Gastrocnemius medialis (tissue), 4 donors: ENCODE results near the gene PPM1L. TPM values are rescaled to one million over a fixed set of nuclear protein-coding genes. Genes with fewer than 3 reads are reported as not detected.

Source experiments
- ATAC-seq, 2 donors: fragments of 150-250 bp; one replicate each; pipeline ENCODE4 v1.9.1; 2016
- DNase-seq, 2 donors: peaks; one replicate each; pipeline ENCODE4 v3.0.0-alpha.2; 2019
- H3K27ac ChIP-seq, 4 donors: fragments of 200-600 bp; sonication (generic); 1 replicate in 1 of 4; 2 replicates in 3 of 4; pipeline ENCODE4 v1.5.1; 2016 to 2018; ENCODE audit warnings: mild to moderate bottlenecking in 2 of 4, moderate library complexity in 1 of 4
- H3K27me3 ChIP-seq, 3 donors: fragments of 200-600 bp; sonication (generic) in 2 of 3; 1 replicate in 1 of 3; 2 replicates in 2 of 3; pipeline versions ENCODE4 v1.5.1 to v1.6.0; 2016 to 2019; ENCODE audit warnings: mild to moderate bottlenecking in 1 of 3, moderate library complexity in 1 of 3
- H3K36me3 ChIP-seq, 2 donors: fragments of 200-600 bp; sonication (generic) in 1 of 2; one replicate each; pipeline ENCODE4 v1.5.1; 2017 to 2018
- H3K4me1 ChIP-seq, 2 donors: fragments of 200-600 bp; sonication (generic) in 1 of 2; one replicate each; pipeline ENCODE4 v1.5.1; 2016 to 2017; ENCODE audit warnings: mild to moderate bottlenecking in 2 of 2
- H3K4me3 ChIP-seq, 4 donors: fragments of 200-600 bp; sonication (generic) in 3 of 4; 1 replicate in 1 of 4; 2 replicates in 3 of 4; pipeline ENCODE4 v1.5.1; 2016 to 2019; ENCODE audit warnings: mild to moderate bottlenecking in 2 of 4
- H3K9me3 ChIP-seq, 3 donors: fragments of 200-600 bp; sonication (generic) in 2 of 3; 1 replicate in 1 of 3; 2 replicates in 2 of 3; pipeline ENCODE4 v1.5.1; 2016 to 2019
- CTCF ChIP-seq, 5 experiments: fragments of 450-650 bp in 3 of 5; fragments of 200-600 bp in 2 of 5; sonication (generic) in 2 of 5; IDR thresholded peaks in 4 of 5; conservative IDR thresholded peaks in 1 of 5; 1 replicate in 4 of 5; 2 replicates in 1 of 5; pipeline ENCODE4 v1.5.1; 2016 to 2019; ENCODE audit warnings: antibody characterized with exemption in 5 of 5, mild to moderate bottlenecking in 3 of 5, moderate library complexity in 3 of 5
- POLR2A ChIP-seq, 2 donors: fragments of 450-650 bp; IDR thresholded peaks; one replicate each; pipeline ENCODE4 v1.6.1; 2017; ENCODE audit warnings: antibody characterized with exemption in 2 of 2, mild to moderate bottlenecking in 2 of 2, moderate library complexity in 2 of 2
- in situ Hi-C, 4 donors: fragments of 200-750 bp; cut with MboI; loops; one replicate each; pipeline versions ENCODE4 v1.15.0 to v1.8.0; 2017; ENCODE audit warnings: low sequenced_read_pairs in 4 of 4
- intact Hi-C: fragments of 100-400 bp; cut with DNase I; formaldehyde crosslinking; loops from one replicate; pipeline ENCODE4 v1.15.1; 2023; ENCODE audit warnings: low total_unique reads
- total RNA-seq, 4 donors: library from RNA; depleted of rRNA; stranded (reverse); fragments of >200 nt; gene quantifications; one replicate each; pipeline versions ENCODE4 v1.1.0 to v1.2.3, GENCODE V29; 2016

The PPM1L gene
- total RNA-seq, 4 donors from 2014 or later, result 85.0 to 243 (median 122) TPM

DNA sequence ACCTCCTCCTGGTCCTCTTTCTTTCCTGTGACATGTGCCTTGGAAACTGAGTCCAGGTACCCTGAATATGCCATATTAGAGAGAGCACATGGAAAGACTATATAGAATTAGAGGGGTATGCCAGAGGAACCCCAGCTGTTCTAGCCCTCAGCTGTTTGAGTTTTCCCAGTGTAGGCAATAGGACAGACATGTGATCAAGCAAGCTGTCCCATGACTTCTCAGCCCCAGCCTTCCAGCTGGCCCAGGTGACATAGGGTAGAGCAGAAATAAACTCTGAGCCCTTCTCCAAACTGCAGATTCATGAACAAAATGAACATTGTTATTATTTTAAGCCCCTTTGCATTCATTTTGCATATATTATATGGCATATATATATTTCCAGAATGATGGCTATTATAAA lies 118.7 kb downstream of the PPM1L start:
- H3K9me3 ChIP-seq, result no peaks in the 10 kb centered on the region
- H3K4me3 ChIP-seq, result no peak overlapping the region
- TF ChIP-seq POLR2A (IDR thresholded peaks at IDR 0.05) (no peak), CTCF (IDR thresholded peaks at IDR 0.05 in 4 of 5, conservative IDR thresholded peaks at IDR 0.05 in 1 of 5) (no peak)
- intact Hi-C loops (loop anchor here (10.0 kb wide), 1 partner anchor 1020 kb away; no protein-coding TSS in a partner anchor), in situ Hi-C loops (no loop called here)
- DNase-seq (peak; percentile 47 to 55), ATAC-seq (peak in 1 of 2 donors; percentile 35)
- H3K27ac ChIP-seq, result peak overlapping the region; percentile 9 to 92 (median 22)
- no peaks in the 10 kb centered on the region for H3K36me3 ChIP-seq
- no peaks in the 10 kb centered on the region for H3K27me3 ChIP-seq
- H3K4me1 ChIP-seq, result peaks cover 74 to 76% of the 10 kb centered on the region in 2 donors

DNA sequence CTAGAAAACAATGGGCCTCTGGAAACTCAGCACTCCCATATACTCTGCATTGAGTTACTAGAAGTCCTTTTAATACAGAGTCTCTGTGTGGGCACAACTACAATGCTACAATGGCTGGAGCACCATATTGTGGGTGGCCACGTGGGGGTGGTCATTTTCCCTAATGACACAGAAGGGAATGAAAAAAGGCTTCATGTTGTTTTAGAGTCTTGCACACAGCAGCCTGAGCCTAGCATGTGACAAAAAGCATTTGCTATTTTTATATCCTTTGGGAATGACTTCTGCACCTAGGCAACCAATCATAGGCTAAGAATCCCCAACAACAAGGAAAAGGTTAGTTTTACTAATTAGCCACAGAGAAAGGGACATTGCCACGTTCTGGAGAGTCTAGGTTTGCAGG lies 120.6 kb downstream of the PPM1L start:
- intact Hi-C loops (loop anchor here (10.0 kb wide), 1 partner anchor 1022 kb away; no protein-coding TSS in a partner anchor), in situ Hi-C loops (no loop called here)
- peak in 1 of 2 donors; percentile 38 for ATAC-seq
- Histone ChIP-seq H3K9me3 (no peaks in the 10 kb centered on the region), H3K4me3 (no peak overlapping the region), H3K4me1 (peaks cover 62 to 75% of the 10 kb centered on the region in 2 donors), H3K27ac (peak overlapping the region in 3 of 4 donors; percentile 1 to 92 (median 29)), H3K36me3 (no peaks in the 10 kb centered on the region), H3K27me3 (no peaks in the 10 kb centered on the region)
- TF ChIP-seq POLR2A (IDR thresholded peaks at IDR 0.05) (no peak), CTCF (IDR thresholded peaks at IDR 0.05 in 4 of 5, conservative IDR thresholded peaks at IDR 0.05 in 1 of 5) (no peak)
- DNase-seq, result no peak

- in situ Hi-C loops (no loop called here), intact Hi-C loops (loop anchor here (10.0 kb wide), 2 partner anchors 315 to 1025 kb away; partner anchors contain the start of gene KPNA4)
- H3K4me1 ChIP-seq, result peaks cover 67 to 70% of the 10 kb centered on the region in 2 donors
- no peak for ATAC-seq
- H3K4me3 ChIP-seq, result no peak overlapping the region
- no peak overlapping the region for H3K27ac ChIP-seq
- DNase-seq, result no peak
- no peaks in the 10 kb centered on the region for H3K27me3 ChIP-seq
- no peaks in the 10 kb centered on the region for H3K9me3 ChIP-seq
- no peaks in the 10 kb centered on the region for H3K36me3 ChIP-seq
- TF ChIP-seq POLR2A (IDR thresholded peaks at IDR 0.05) (no peak), CTCF (IDR thresholded peaks at IDR 0.05 in 4 of 5, conservative IDR thresholded peaks at IDR 0.05 in 1 of 5) (no peak)
These were observed 123.8 kb downstream of the PPM1L start for GRCh38 chr3:160879859-160880258.

DNA sequence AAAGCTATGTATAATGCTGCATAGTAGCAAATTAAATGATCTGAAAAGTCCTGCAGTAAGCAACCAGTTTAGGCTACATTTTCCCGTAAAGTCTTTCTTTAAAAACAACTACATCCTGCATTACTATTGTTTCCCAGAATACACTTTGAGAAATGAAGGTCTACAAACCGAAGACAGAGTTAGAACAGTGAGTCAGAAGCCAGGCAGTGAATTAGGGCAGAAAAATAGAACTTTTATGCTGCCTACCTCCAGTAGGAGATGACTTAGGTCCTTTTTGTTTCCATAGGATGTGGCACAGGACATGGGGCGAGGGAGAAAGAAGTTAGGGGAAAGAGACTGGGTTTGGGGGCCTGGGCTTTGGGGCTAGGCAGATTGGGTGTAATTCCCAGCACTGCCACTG lies 127.3 kb downstream of the PPM1L start:
- peak overlapping the region; percentile 82 to 91 (median 84) for H3K27ac ChIP-seq
- in situ Hi-C loops (no loop called here), intact Hi-C loops (loop anchor here (10.0 kb wide), 1 partner anchor 319 kb away; the partner anchor contains the start of gene KPNA4)
- DNase-seq (no peak), ATAC-seq (no peak)
- TF ChIP-seq POLR2A (IDR thresholded peaks at IDR 0.05), result no peak
- TF ChIP-seq CTCF (IDR thresholded peaks at IDR 0.05 in 4 of 5, conservative IDR thresholded peaks at IDR 0.05 in 1 of 5), result peak in 1 of 5 experiments; percentile 30
- peaks cover 57 to 65% of the 10 kb centered on the region in 2 donors for H3K4me1 ChIP-seq
- H3K9me3 ChIP-seq, result no peaks in the 10 kb centered on the region
- no peaks in the 10 kb centered on the region for H3K36me3 ChIP-seq
- H3K27me3 ChIP-seq, result no peaks in the 10 kb centered on the region
- no peak overlapping the region for H3K4me3 ChIP-seq
